Breast epithelium (tissue), 4 donors: ENCODE results near the gene TNS1. TPM values are rescaled to one million over a fixed set of nuclear protein-coding genes. Genes with fewer than 3 reads are reported as not detected.
A peak's percentile ranks its signal among the peaks of the same experiment; 100 is the strongest.
"Not testable (repeated sequence)": the region's sequence is repeated elsewhere in the genome, so short reads cannot be mapped to it uniquely, and the experiment has no call there.

Experiments
- DNase-seq, 2 donors: peaks; one replicate each; pipeline ENCODE4 v3.0.0-alpha.2; 2019; ENCODE audit warnings: low spot score in 2 of 2
- H3K27ac ChIP-seq, 2 donors: fragments of 200-600 bp; sonication (generic) in 1 of 2; one replicate each; pipeline ENCODE4 v1.5.1; 2016 to 2019; ENCODE audit warnings: mild to moderate bottlenecking in 1 of 2
- H3K27me3 ChIP-seq, 2 donors: fragments of 200-600 bp; sonication (generic) in 1 of 2; one replicate each; pipeline versions ENCODE4 v1.5.1 to v1.6.0; 2017 to 2019; ENCODE audit warnings: control low read depth in 1 of 2, mild to moderate bottlenecking in 1 of 2
- H3K36me3 ChIP-seq: fragments of 200-600 bp; one replicate; pipeline ENCODE4 v1.5.1; 2019
- H3K4me1 ChIP-seq, 2 donors: fragments of 200-600 bp; sonication (generic); one replicate each; pipeline ENCODE4 v1.5.1; 2016 to 2019; ENCODE audit warnings: control low read depth in 1 of 2
- H3K4me3 ChIP-seq, 3 donors: fragments of 200-600 bp; sonication (generic); 1 replicate in 2 of 3; 2 replicates in 1 of 3; pipeline ENCODE4 v1.5.1; 2016 to 2019; ENCODE audit warnings: mild to moderate bottlenecking in 3 of 3, moderate library complexity in 2 of 3
- H3K9me3 ChIP-seq, 2 donors: fragments of 200-600 bp; sonication (generic) in 1 of 2; one replicate each; pipeline ENCODE4 v1.5.1; 2016 to 2019; ENCODE audit warnings: control low read depth in 1 of 2
- CTCF ChIP-seq, 3 donors: fragments of 450-650 bp; IDR thresholded peaks; one replicate each; pipeline ENCODE4 v1.5.1; 2016 to 2017; ENCODE audit warnings: antibody characterized with exemption in 3 of 3, mild to moderate bottlenecking in 3 of 3, moderate library complexity in 3 of 3
- POLR2A ChIP-seq: fragments of 450-650 bp; IDR thresholded peaks from one replicate; pipeline ENCODE4 v1.6.1; 2016; ENCODE audit warnings: antibody characterized with exemption, mild to moderate bottlenecking, moderate library complexity
- POLR2AphosphoS5 ChIP-seq, 3 donors: sonication (generic); formaldehyde crosslinking; IDR thresholded peaks; one replicate each; pipeline ENCODE4 v1.6.1; 2017; ENCODE audit warnings: antibody characterized with exemption in 3 of 3
- intact Hi-C: fragments of 100-400 bp; cut with DNase I; formaldehyde crosslinking; loops from one replicate; pipeline ENCODE4 v1.15.1; 2023; ENCODE audit warnings: low total_unique reads
- total RNA-seq, 3 donors: library from RNA; depleted of rRNA; stranded (reverse); fragments of >200 nt; gene quantifications; one replicate each; pipeline ENCODE4 v1.1.0, GENCODE V29; 2016

TNS1 gene
- 100 to 1,000 TPM; 141 to 577 (median 154) TPM for total RNA-seq

- intact Hi-C loops, result no loop called here
- Histone ChIP-seq H3K27me3 (no peaks in the 10 kb centered on the region), H3K9me3 (no peaks in the 10 kb centered on the region), H3K36me3 (no peaks in the 10 kb centered on the region), H3K4me1 (peaks cover 3 to 12% of the 10 kb centered on the region in 2 donors), H3K27ac (peak within 1 kb of the TSS; percentile 77 to 93), H3K4me3 (peak within 1 kb of the TSS; percentile 48 to 66 (median 53))
- TF ChIP-seq POLR2A (no peak), CTCF (IDR thresholded peaks at IDR 0.05) (no peak), POLR2AphosphoS5 (IDR thresholded peaks at IDR 0.05) (no peak)
- DNase-seq, result no peak
Measured at GRCh38 chr2:218002845-218003180, at the start of gene TNS1. Gene TNS1, minus strand, starts transcription at chr2:218002995. Its CDS starts 123 bp downstream, at chr2:218002872.

GRCh38 chr2:218051903-218052302 is 49.1 kb upstream of the TNS1 start:
- no peaks in the 10 kb centered on the region for H3K9me3 ChIP-seq
- TF ChIP-seq POLR2AphosphoS5 (IDR thresholded peaks at IDR 0.05) (no peak), POLR2A (no peak), CTCF (IDR thresholded peaks at IDR 0.05) (no peak)
- H3K27me3 ChIP-seq, result no peaks in the 10 kb centered on the region
- no peaks in the 10 kb centered on the region for H3K36me3 ChIP-seq
- no peak overlapping the region for H3K4me3 ChIP-seq
- H3K27ac ChIP-seq, result no peak overlapping the region
- no peaks in the 10 kb centered on the region for H3K4me1 ChIP-seq
- DNase-seq, result no peak
- intact Hi-C loops, result no loop called here

- Histone ChIP-seq H3K27ac (no peak overlapping the region), H3K27me3 (no peaks in the 10 kb centered on the region)
Measured at GRCh38 chr2:218047536-218048225, 44.9 kb upstream of the TNS1 start.

GRCh38 chr2:218046238-218046637 is 43.4 kb upstream of the TNS1 start:
- Histone ChIP-seq H3K9me3 (no peaks in the 10 kb centered on the region), H3K4me3 (no peak overlapping the region), H3K36me3 (no peaks in the 10 kb centered on the region), H3K4me1 (no peaks in the 10 kb centered on the region), H3K27me3 (no peaks in the 10 kb centered on the region), H3K27ac (no peak overlapping the region)
- no peak for DNase-seq
- intact Hi-C loops, result no loop called here
- TF ChIP-seq POLR2A, result no peak
- TF ChIP-seq CTCF (IDR thresholded peaks at IDR 0.05), result no peak
- TF ChIP-seq POLR2AphosphoS5 (IDR thresholded peaks at IDR 0.05), result no peak

More at GRCh38 chr2:218047536-218048225, 44.9 kb upstream of the TNS1 start:
- Histone ChIP-seq H3K4me1 (no peaks in the 10 kb centered on the region), H3K9me3 (no peaks in the 10 kb centered on the region), H3K36me3 (no peaks in the 10 kb centered on the region), H3K4me3 (no peak overlapping the region)
- DNase-seq, result no peak
- intact Hi-C loops, result no loop called here
- TF ChIP-seq POLR2AphosphoS5 (IDR thresholded peaks at IDR 0.05), result no peak
- no peak for TF ChIP-seq POLR2A
- TF ChIP-seq CTCF (IDR thresholded peaks at IDR 0.05), result no peak

- H3K36me3 ChIP-seq, H3K27ac ChIP-seq, H3K4me3 ChIP-seq, H3K9me3 ChIP-seq, intact Hi-C loops, H3K4me1 ChIP-seq, H3K27me3 ChIP-seq, DNase-seq: not testable (repeated sequence)
Measured at GRCh38 chr2:218044599-218044998, 41.8 kb upstream of the TNS1 start.
